Loucy (cell line): ENCODE results near the gene LSM12.

ENCODE experiments used
- H2AFZ ChIP-seq: fragments of 200-600 bp; sonication (generic); 2 replicates; pipeline ENCODE4 v1.6.0; 2016; ENCODE audit warnings: antibody characterized with exemption, mild to moderate bottlenecking, low read length, moderate library complexity
- H3F3A ChIP-seq: fragments of 200-600 bp; 2 replicates; pipeline ENCODE4 v1.6.0; 2016; ENCODE audit warnings: antibody characterized with exemption, low read depth, mild to moderate bottlenecking
- H3K27me3 ChIP-seq: fragments of 200-600 bp; sonication (generic); 2 replicates; pipeline ENCODE4 v1.6.1; 2014; ENCODE audit warnings: low read length, mild to moderate bottlenecking; ENCODE audit not compliant: insufficient read depth, poor library complexity, severe bottlenecking
- H3K36me3 ChIP-seq: fragments of 200-600 bp; sonication (generic); 2 replicates; pipeline ENCODE4 v1.6.1; 2016; ENCODE audit warnings: low read length; ENCODE audit not compliant: insufficient read depth
- H3K4me1 ChIP-seq: fragments of 200-600 bp; sonication (generic); 2 replicates; pipeline ENCODE4 v1.5.1; 2014; ENCODE audit warnings: low read length, mild to moderate bottlenecking; ENCODE audit not compliant: insufficient read depth, poor library complexity, severe bottlenecking
- H3K4me2 ChIP-seq: fragments of 200-600 bp; sonication (generic); 2 replicates; pipeline ENCODE4 v1.6.0; 2014; ENCODE audit warnings: antibody characterized with exemption, low read length, low read depth, mild to moderate bottlenecking; ENCODE audit not compliant: poor library complexity, severe bottlenecking
- H3K4me3 ChIP-seq: fragments of 200-600 bp; sonication (generic); 2 replicates; pipeline ENCODE4 v1.5.1; 2014; ENCODE audit warnings: low read length, mild to moderate bottlenecking, mixed read lengths; ENCODE audit not compliant: poor library complexity, severe bottlenecking
- H3K79me2 ChIP-seq: fragments of 200-600 bp; sonication (generic); 2 replicates; pipeline ENCODE4 v1.6.1; 2014; ENCODE audit warnings: low read length; ENCODE audit not compliant: insufficient read depth
- H3K9ac ChIP-seq: fragments of 200-600 bp; sonication (generic); 2 replicates; pipeline ENCODE4 v1.6.0; 2014; ENCODE audit warnings: mild to moderate bottlenecking, low read depth, low read length, moderate library complexity; ENCODE audit not compliant: poor library complexity, severe bottlenecking
- H3K9me2 ChIP-seq: fragments of 200-600 bp; sonication (generic); replicated peaks from 2 replicates; pipeline ENCODE4 v1.6.1; 2016; ENCODE audit warnings: low read depth, low read length, mixed read lengths
- H3K9me3 ChIP-seq: fragments of 200-600 bp; sonication (generic); 2 replicates; pipeline ENCODE4 v1.6.1; 2014; ENCODE audit warnings: mild to moderate bottlenecking, antibody characterized with exemption, low read length, low read depth; ENCODE audit not compliant: insufficient read depth
- H4K20me1 ChIP-seq: fragments of 200-600 bp; sonication (generic); 2 replicates; pipeline ENCODE4 v1.6.0; 2014; ENCODE audit warnings: antibody characterized with exemption, low read length, mild to moderate bottlenecking; ENCODE audit not compliant: insufficient read depth, poor library complexity, severe bottlenecking
- EZH2phosphoT487 ChIP-seq: fragments of 200-600 bp; IDR thresholded peaks from 2 replicates; pipeline ENCODE4 v1.6.1; 2018; ENCODE audit warnings: antibody characterized with exemption, mild to moderate bottlenecking, moderate library complexity, borderline replicate concordance
- TF ChIP-seq, protein P1 (sequence below): fragments of 200-600 bp; sonication (generic); conservative IDR thresholded peaks from 2 replicates; pipeline ENCODE4 v1.5.1; 2014; ENCODE audit warnings: mild to moderate bottlenecking, antibody characterized with exemption, low read length

LSM12 gene

DNA sequence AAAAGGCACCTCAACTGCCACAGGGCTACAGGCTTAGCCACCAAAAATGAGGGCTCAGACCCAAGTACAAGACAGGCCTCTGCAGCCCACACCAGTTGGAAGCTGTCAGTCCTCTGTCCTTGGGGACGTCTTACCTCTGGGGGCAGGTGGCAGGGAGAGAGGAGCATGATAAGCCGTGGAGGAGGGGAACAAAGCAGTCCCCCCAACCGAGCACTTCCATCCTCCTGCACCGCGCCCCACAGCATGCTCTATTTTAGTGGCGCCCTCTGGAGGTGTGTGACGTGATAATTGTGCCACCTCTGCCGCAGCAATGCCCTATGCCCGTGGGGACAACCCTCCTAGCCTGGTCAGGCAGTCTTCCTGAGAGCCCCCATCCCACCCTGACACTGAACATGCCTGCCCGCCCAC, 17.7 kb upstream of the LSM12 start:
- H3K9me3 ChIP-seq = no peaks in the 10 kb centered on the region
- H4K20me1 ChIP-seq = no peaks in the 10 kb centered on the region
- no peak overlapping the region for H2AFZ ChIP-seq
- no peaks in the 10 kb centered on the region for H3F3A ChIP-seq
- H3K36me3 ChIP-seq = peaks cover 58% of the 10 kb centered on the region; the same call in 1 of the 2 replicates
- no peaks in the 10 kb centered on the region for H3K4me1 ChIP-seq
- no peak overlapping the region for H3K4me3 ChIP-seq
- no peak overlapping the region for H3K4me2 ChIP-seq
- H3K9me2 ChIP-seq = no peaks in the 10 kb centered on the region
- no peak for TF ChIP-seq EZH2phosphoT487
- TF ChIP-seq, protein P1, sequence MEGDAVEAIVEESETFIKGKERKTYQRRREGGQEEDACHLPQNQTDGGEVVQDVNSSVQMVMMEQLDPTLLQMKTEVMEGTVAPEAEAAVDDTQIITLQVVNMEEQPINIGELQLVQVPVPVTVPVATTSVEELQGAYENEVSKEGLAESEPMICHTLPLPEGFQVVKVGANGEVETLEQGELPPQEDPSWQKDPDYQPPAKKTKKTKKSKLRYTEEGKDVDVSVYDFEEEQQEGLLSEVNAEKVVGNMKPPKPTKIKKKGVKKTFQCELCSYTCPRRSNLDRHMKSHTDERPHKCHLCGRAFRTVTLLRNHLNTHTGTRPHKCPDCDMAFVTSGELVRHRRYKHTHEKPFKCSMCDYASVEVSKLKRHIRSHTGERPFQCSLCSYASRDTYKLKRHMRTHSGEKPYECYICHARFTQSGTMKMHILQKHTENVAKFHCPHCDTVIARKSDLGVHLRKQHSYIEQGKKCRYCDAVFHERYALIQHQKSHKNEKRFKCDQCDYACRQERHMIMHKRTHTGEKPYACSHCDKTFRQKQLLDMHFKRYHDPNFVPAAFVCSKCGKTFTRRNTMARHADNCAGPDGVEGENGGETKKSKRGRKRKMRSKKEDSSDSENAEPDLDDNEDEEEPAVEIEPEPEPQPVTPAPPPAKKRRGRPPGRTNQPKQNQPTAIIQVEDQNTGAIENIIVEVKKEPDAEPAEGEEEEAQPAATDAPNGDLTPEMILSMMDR = peak; percentile 58
- no peaks in the 10 kb centered on the region for H3K27me3 ChIP-seq
- no peak overlapping the region for H3K9ac ChIP-seq
- no peaks in the 10 kb centered on the region for H3K79me2 ChIP-seq

DNA sequence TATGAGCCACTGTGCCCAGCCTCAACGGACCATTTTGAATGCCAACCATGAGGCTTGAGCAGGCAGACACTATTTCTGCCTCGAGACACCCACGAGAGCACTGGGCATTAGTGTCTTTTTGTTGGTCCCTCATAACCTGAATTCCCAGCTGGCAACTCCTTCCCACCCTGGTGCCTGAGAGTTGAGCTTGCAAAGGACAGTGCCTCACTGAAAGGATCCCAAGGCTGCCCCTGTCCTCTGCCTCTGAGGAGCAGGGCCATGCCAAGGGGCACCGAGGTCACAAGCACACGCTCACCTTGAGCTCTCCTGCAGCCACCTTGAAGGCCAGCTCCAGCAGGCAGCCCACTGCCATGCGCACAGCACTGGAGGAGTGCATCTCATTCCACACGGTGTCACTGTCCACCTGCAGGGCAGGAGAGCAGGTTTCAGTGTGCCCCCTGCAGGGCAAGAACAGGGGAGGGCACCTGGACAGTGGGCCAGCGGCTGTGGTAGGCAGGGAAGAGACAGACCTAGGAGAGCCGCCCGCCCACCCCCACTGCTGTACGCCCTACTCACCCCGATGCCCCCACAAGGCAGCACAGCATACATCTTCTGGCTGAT, 16.9 kb upstream of the LSM12 start:
- Histone ChIP-seq H3K4me1 (no peaks in the 10 kb centered on the region), H3K4me2 (no peak overlapping the region), H3K9ac (no peak overlapping the region), H3K9me2 (no peaks in the 10 kb centered on the region), H2AFZ (no peak overlapping the region), H3K27me3 (no peaks in the 10 kb centered on the region), H3F3A (no peaks in the 10 kb centered on the region), H4K20me1 (no peaks in the 10 kb centered on the region), H3K4me3 (no peak overlapping the region), H3K36me3 (peaks cover 58% of the 10 kb centered on the region; the same call in 1 of the 2 replicates), H3K9me3 (no peaks in the 10 kb centered on the region), H3K79me2 (no peaks in the 10 kb centered on the region)
- TF ChIP-seq, protein P1 = peak; percentile 52
- no peak for TF ChIP-seq EZH2phosphoT487

DNA sequence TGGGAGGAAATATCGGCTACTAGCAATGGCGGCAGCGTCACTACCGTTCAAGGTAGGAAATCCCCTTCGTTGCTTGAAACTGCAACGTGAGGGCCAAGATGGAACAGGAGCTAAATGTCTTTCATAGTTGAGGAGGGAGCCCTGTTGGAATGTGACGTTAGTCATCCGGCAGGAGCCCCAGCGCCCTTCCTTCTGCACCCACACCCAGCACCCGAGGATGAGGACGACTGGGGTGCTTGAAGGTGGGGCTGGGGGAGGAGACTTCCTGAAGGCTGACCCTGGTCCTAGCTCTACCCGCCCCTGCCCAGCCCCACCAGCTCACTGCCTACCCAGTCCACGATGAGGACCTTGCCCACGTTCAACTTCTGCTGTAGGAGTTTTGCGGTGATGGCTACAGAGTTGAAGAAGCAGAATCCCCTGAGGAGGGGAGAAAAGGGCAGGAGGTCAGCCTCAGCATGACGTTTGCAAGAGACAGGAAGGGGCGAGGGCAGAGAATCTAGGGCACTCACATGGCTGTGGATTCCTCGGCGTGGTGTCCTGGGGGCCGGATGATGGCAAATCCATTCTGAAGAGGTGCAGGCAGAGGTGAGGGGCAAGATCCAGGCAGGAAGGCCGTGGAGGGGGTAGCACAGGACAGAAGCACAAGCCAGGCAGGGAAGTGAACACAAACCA, 15.9 kb upstream of the LSM12 start:
- Histone ChIP-seq H3K4me3 (no peak overlapping the region), H3K27me3 (no peaks in the 10 kb centered on the region), H4K20me1 (no peaks in the 10 kb centered on the region), H3K36me3 (peaks cover 60% of the 10 kb centered on the region; the same call in 1 of the 2 replicates), H2AFZ (no peak overlapping the region), H3K9me3 (no peaks in the 10 kb centered on the region), H3K4me1 (no peaks in the 10 kb centered on the region), H3K79me2 (no peaks in the 10 kb centered on the region), H3K9ac (no peak overlapping the region), H3F3A (no peaks in the 10 kb centered on the region), H3K4me2 (no peak overlapping the region), H3K9me2 (no peaks in the 10 kb centered on the region)
- TF ChIP-seq, protein P1 = no peak
- TF ChIP-seq EZH2phosphoT487 = no peak
